HepG2 (cell line): ENCODE data around the gene FNDC3B. TPM values are rescaled to one million over a fixed set of nuclear protein-coding genes. Genes with fewer than 3 reads are reported as not detected.

Source experiments
- AHR ChIP-seq: IDR thresholded peaks from 2 replicates; pipeline ENCODE4 v1.6.1; 2018; ENCODE audit warnings: missing genetic modification reagents, missing compliant biosample characterization
- ATAD3A ChIP-seq: sonication (generic); formaldehyde crosslinking; IDR thresholded peaks from 2 replicates; pipeline ENCODE4 v1.4.0; 2020; ENCODE audit warnings: missing genetic modification reagents
- CBX2 ChIP-seq, 2 experiments: fragments of 200-600 bp in 1 of 2; sonication (generic); formaldehyde crosslinking in 1 of 2; IDR thresholded peaks; 2 replicates each; pipeline versions ENCODE4 v1.7.0 to v1.8.1; 2018 to 2022; ENCODE audit warnings: low read depth in 2 of 2, low read length in 1 of 2, mild to moderate bottlenecking in 1 of 2, missing genetic modification reagents in 1 of 2
- E2F1 ChIP-seq: sonication (generic); formaldehyde crosslinking; IDR thresholded peaks from 2 replicates; pipeline ENCODE4 v1.5.0; 2020; ENCODE audit warnings: missing genetic modification reagents
- ETV5 ChIP-seq: IDR thresholded peaks from 2 replicates; pipeline ENCODE4 v1.6.1; 2018; ENCODE audit warnings: missing biosample characterization, missing genetic modification reagents, inconsistent platforms, borderline replicate concordance
- EZH2 ChIP-seq: conservative IDR thresholded peaks from 2 replicates; pipeline ENCODE4 v1.6.1; 2012; ENCODE audit warnings: mild to moderate bottlenecking, low read depth, low read length, moderate library complexity
- FOXK1 ChIP-seq: sonication (generic); formaldehyde crosslinking; IDR thresholded peaks from 2 replicates; pipeline ENCODE4 v1.4.0; 2020; ENCODE audit warnings: low read depth, missing genetic modification reagents, borderline replicate concordance
- GTF3A ChIP-seq: sonication (generic); formaldehyde crosslinking; conservative IDR thresholded peaks from 2 replicates; pipeline ENCODE4 v1.4.0; 2020; ENCODE audit warnings: mild to moderate bottlenecking, missing genetic modification reagents
- HOMEZ ChIP-seq: IDR thresholded peaks from 2 replicates; pipeline ENCODE4 v1.6.1; 2016; ENCODE audit warnings: low read depth
- JUNB ChIP-seq: sonication (generic); formaldehyde crosslinking; IDR thresholded peaks from 2 replicates; pipeline ENCODE4 v1.8.0; 2022; ENCODE audit warnings: missing genetic modification reagents, mild to moderate bottlenecking, borderline replicate concordance
- KAT8 ChIP-seq: IDR thresholded peaks from 2 replicates; pipeline ENCODE4 v1.6.1; 2016; ENCODE audit warnings: missing genetic modification reagents, missing compliant biosample characterization
- MAZ ChIP-seq, 2 experiments: sonication (generic) in 1 of 2; formaldehyde crosslinking in 1 of 2; IDR thresholded peaks; 2 replicates each; pipeline versions ENCODE4 v1.5.0 to v1.6.1; 2012 to 2020; ENCODE audit warnings: low read depth in 2 of 2, mild to moderate bottlenecking in 2 of 2, borderline replicate concordance in 1 of 2, improper control_type of control experiment in 1 of 2, low read length in 1 of 2, missing genetic modification reagents in 1 of 2, moderate library complexity in 1 of 2
- MNT ChIP-seq: fragments of 450-650 bp; IDR thresholded peaks from 2 replicates; pipeline ENCODE4 v1.6.1; 2016
- NCOA2 ChIP-seq: sonication (generic); formaldehyde crosslinking; IDR thresholded peaks from 2 replicates; pipeline ENCODE4 v1.8.0; 2022; ENCODE audit warnings: inconsistent platforms
- NPAS2 ChIP-seq: sonication (generic); formaldehyde crosslinking; IDR thresholded peaks from 2 replicates; pipeline ENCODE4 v1.8.0; 2022; ENCODE audit warnings: mild to moderate bottlenecking, missing genetic modification reagents, borderline replicate concordance
- PTBP1 ChIP-seq: fragments of 200-400 bp; formaldehyde crosslinking; IDR thresholded peaks from 2 replicates; pipeline ENCODE4 v1.6.1; 2018; ENCODE audit warnings: low read length, low read depth; ENCODE audit not compliant: poor library complexity, severe bottlenecking
- TBX3 ChIP-seq: fragments of 450-650 bp; IDR thresholded peaks from 2 replicates; pipeline ENCODE4 v1.6.1; 2017; ENCODE audit warnings: antibody characterized with exemption, mild to moderate bottlenecking, inconsistent platforms, borderline replicate concordance
- TFAP4 ChIP-seq: sonication (generic); IDR thresholded peaks from 2 replicates; pipeline ENCODE4 v1.6.1; 2016; ENCODE audit warnings: low read depth, borderline replicate concordance
- ZBTB43 ChIP-seq: sonication (generic); formaldehyde crosslinking; conservative IDR thresholded peaks from 2 replicates; pipeline ENCODE4 v1.4.0; 2020; ENCODE audit warnings: missing genetic modification reagents
- ZNF383 ChIP-seq: sonication (generic); formaldehyde crosslinking; IDR thresholded peaks from 2 replicates; pipeline ENCODE4 v1.4.0; 2020; ENCODE audit warnings: missing genetic modification reagents, mild to moderate bottlenecking, borderline replicate concordance
- ZNF441 ChIP-seq: sonication (generic); formaldehyde crosslinking; IDR thresholded peaks from 2 replicates; pipeline ENCODE4 v1.7.0; 2021; ENCODE audit warnings: missing genetic modification reagents, borderline replicate concordance
- ZNF773 ChIP-seq: sonication (generic); formaldehyde crosslinking; IDR thresholded peaks from 2 replicates; pipeline ENCODE4 v1.4.0; 2020; ENCODE audit warnings: missing genetic modification reagents, borderline replicate concordance
- ZNF777 ChIP-seq: sonication (generic); formaldehyde crosslinking; IDR thresholded peaks from 2 replicates; pipeline ENCODE4 v1.4.0; 2020; ENCODE audit warnings: missing genetic modification reagents
- ZSCAN20 ChIP-seq: sonication (generic); formaldehyde crosslinking; IDR thresholded peaks from 2 replicates; pipeline ENCODE4 v1.4.0; 2020; ENCODE audit warnings: missing genetic modification reagents, mild to moderate bottlenecking, borderline replicate concordance
- polyA plus RNA-seq, 8 experiments: library from polyadenylated mRNA; depleted of rRNA in 3 of 8; stranded (reverse) in 7 of 8; unstranded in 1 of 8; fragments of >200 nt; fragmentation: Illumina TruSeq in 4 of 8; extraction: Trizol in 4 of 8; gene quantifications; 2 replicates each; pipeline versions ENCODE4 v1.2.1 to v1.2.3, GENCODE V29; 2011 to 2016; ENCODE audit warnings: low read depth in 4 of 8, missing spikeins in 1 of 8, mixed read lengths in 1 of 8; ENCODE audit not compliant: insufficient read depth in 1 of 8
- total RNA-seq, 5 experiments: library from RNA; depleted of rRNA; stranded (reverse); fragments of >200 nt; fragmentation: Illumina TruSeq; extraction: Trizol; gene quantifications; 2 replicates each; pipeline ENCODE4 v1.2.3, GENCODE V29; 2016; ENCODE audit warnings: low read depth in 1 of 5

The FNDC3B gene
- total and polyA plus RNA-seq, 2 of the 13 experiments (the other 11 are each of a cell fraction or from before 2014, with no cell fraction given): 74.8 to 103 TPM

GRCh38 chr3:172083995-172084409 is 44.6 kb downstream of the FNDC3B start (continued):
- no peak for TF ChIP-seq MNT
- TF ChIP-seq GTF3A: no peak
- peak; percentile 61; the same call in 1 of the 2 replicates for TF ChIP-seq ETV5 (CRISPR knock-in tag)
- TF ChIP-seq ZSCAN20 (CRISPR knock-in tag): no peak
- no peak; the same call in 1 of the 2 replicates for TF ChIP-seq KAT8 (CRISPR knock-in tag)
- peak; percentile 14; the same call in 1 of the 2 replicates for TF ChIP-seq TFAP4
- TF ChIP-seq JUNB (CRISPR knock-in tag): 0 out of 2 replicates have a peak, but pooled peaks have one; percentile 34
- TF ChIP-seq EZH2: no peak
- no peak for TF ChIP-seq ZNF777 (CRISPR knock-in tag)
- no peak for TF ChIP-seq MAZ (IDR thresholded peaks at IDR 0.05; ENCODE audit: borderline replicate concordance, low read depth, low read length)
- no peak for TF ChIP-seq MAZ (CRISPR knock-in tag; IDR thresholded peaks at IDR 0.05; ENCODE audit: low read depth)
- peak; percentile 69; the same call in 1 of the 2 replicates for TF ChIP-seq ZBTB43 (CRISPR knock-in tag)
- 0 out of 2 replicates have a peak, but pooled peaks have one; percentile 23 for TF ChIP-seq TBX3
- TF ChIP-seq CBX2 (IDR thresholded peaks at IDR 0.05; ENCODE audit: low read depth, low read length): no peak
- TF ChIP-seq CBX2 (CRISPR knock-in tag; IDR thresholded peaks at IDR 0.05; ENCODE audit: low read depth): no peak
- no peak for TF ChIP-seq E2F1
- 0 out of 2 replicates have a peak, but pooled peaks have one; percentile 57 for TF ChIP-seq ZNF441 (CRISPR knock-in tag)
- no peak for TF ChIP-seq AHR
- TF ChIP-seq FOXK1 (CRISPR knock-in tag): peak; percentile 65; the same call in 1 of the 2 replicates
- TF ChIP-seq ZNF383: no peak
- TF ChIP-seq ATAD3A (CRISPR knock-in tag): no peak
- TF ChIP-seq NCOA2 (CRISPR knock-in tag): peak; percentile 85
- peak; percentile 85; the same call in 1 of the 2 replicates for TF ChIP-seq HOMEZ (CRISPR knock-in tag)
- TF ChIP-seq NPAS2: no peak
- no peak for TF ChIP-seq ZNF773 (CRISPR knock-in tag)
- TF ChIP-seq PTBP1: no peak
